Renal cortex interstitium (tissue), 11 donors: Measurements from ENCODE around the gene PRR33. TPM values are rescaled to one million over a fixed set of nuclear protein-coding genes. Genes with fewer than 3 reads are reported as not detected.

ENCODE experiments used
- DNase-seq, 11 donors: peaks; one replicate each; pipeline ENCODE4 v3.0.0-alpha.2; 2013; ENCODE audit warnings: low read depth in 9 of 11, low spot score in 4 of 11; ENCODE audit errors: extremely low read depth in 1 of 11
- polyA plus RNA-seq, 3 donors: library from polyadenylated mRNA; unstranded; fragments of 120-200 nt; gene quantifications; one replicate each; pipeline ENCODE4 v1.2.1, GENCODE V29; 2013; ENCODE audit not compliant: insufficient read length in 3 of 3

The PRR33 gene
- polyA plus RNA-seq, 3 donors: 0.29 to 0.32 TPM; not detected in 1

DNA sequence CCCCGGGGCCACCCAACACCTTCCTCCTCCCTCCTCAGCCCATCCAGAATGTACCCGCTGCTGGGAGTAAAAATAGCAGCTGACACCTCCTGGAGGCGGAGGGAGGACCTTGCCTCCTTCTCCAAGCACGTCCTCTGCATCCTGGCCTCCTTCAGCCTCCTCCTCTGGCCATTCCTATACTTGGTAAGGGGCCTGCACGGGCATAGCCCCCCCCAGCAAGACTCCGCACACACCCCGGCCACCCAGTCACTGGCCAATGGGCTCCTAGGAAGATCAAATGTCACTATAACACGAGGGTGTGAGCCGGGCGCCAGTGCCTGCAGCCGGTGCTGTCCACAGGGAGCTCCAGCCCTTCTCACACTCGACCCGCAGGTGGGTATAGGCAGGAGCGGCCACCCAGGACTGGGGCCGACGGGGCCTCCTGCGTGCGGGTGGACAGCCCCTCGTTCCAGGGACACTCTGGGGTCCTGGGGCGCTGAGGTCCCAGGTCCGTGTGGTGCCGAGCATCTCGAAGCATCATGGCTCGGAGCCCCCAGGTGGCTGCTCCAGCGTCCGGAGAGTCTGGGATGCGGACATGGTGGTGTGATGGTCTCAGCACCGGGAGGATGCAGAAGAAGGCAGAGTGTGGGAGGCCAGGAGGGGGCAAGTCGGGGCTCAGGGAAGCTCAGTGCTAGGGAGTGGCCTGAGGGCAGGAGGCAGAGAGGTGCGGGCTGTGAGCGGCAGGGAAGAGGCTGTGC, 27.9 kb upstream of the PRR33 start, which contains the start of gene TNNT3:
TNNT3 (plus strand) TSS at position 313 of the 737 bp plus-strand sequence. CDS start 3,172 bp downstream, outside the sequence.
- no peak for DNase-seq

DNA sequence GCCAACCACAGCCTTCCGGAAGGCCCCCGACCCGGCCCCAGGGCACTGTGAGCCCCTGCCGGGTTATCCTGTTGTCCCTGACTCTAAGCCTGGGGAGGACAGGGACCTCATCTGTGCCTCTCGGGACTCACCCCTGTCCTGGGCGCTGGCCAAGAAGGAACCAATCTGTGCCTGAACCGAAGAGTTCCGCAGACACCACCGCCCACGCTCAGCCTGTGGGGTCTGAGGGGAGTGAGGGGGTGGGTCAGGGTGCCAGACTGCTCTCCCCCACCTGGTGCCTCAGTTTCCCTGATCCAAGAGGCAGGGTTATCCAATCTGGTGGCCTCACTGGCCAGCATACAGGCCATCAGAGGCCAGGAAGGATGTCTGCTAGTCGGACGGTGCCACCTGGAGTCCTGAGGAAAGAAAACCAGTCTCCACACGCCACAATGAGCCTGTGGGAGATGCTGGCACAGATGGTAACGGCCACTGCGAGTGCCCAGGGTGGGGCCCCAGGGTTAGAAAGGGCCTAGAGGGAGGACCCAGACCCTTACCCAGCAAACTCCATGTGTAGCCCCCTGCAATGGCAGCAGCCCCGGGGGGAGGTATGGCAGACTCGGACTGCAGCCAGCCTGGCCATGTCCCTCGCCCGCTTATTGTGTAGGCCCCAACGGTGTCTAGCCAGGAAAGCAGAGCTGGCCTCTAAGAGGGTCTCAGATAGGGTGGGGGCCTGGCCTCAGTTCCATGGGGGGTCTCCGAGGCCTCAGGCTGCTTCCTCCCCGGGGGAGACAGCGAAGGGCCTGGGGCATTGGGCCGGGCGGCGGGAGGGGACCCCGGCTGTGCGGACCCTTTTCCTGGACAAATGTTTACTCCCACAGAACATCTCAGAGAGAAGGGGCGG, 27.0 kb upstream of the PRR33 start:
- no peak for DNase-seq

DNA sequence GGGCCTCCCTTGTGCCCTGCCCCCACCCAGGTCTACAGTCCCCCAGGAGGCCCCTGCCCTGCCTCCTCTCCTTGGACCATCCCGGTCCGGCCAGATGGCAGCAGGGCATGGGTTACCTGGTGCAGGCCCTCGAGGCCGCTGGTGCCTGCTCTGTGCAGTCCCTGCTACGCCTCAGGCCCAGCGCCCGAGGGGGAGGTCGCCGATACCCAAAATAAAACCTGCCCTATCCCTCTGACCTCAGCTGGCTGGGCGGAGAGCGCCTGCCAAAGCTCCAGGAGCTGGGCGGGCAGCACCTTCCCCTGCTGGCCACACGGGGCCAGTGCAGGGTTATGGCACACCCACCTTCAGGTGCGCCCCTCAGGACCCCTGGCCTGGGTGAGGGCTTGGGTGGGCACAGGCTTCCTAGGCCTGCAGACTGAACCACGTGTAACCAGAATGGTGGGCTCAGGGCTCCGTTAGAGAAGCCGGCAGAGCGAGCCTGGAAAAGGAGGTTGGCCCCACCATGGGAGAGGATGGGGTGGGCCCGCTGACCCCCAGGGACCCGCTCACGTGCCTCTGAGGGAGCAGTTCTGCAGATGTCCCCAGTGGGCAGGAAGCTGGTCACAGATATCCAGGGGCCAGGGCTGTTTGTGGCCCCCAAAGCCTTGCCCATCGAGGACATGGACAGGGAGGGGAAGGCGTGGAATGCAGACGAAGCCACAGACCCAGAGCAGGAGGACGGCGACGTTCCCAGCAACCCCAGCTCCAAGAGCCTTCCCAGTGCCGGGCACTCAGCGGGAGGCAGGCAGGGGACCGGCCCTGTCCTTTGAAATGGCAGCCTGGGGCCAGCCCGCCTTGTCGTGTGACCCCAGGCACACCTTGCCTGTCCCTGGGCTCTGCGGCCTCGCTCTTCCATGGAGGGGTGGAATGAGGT, 26.1 kb upstream of the PRR33 start:
- DNase-seq: no peak

DNA sequence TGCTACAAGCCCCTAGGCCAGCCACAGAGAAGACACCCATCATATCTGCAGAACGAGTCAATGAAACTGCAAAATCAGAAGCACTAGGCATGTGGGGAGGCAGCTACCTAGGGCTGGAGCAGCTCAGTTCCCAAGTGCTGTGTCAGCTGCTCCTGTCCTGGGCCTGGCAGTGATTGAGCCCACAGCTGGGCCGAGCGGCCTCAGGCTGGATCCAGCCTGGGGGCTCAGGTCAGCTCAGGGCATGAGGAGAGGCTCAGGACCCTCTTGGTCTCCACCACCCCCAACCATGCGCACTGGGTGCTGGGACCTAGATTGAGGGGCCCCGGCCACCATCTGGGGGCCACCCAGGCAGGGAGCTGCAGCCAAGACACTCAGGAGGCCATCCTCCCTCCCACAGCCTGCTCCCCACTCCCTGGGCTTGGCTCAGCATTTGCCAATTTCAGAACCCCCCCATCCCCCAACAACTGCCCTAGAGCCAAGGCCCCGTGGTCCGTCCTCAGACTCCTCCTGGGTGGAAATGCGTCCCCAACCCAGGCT, 25.4 kb upstream of the PRR33 start:
- no peak for DNase-seq

DNA sequence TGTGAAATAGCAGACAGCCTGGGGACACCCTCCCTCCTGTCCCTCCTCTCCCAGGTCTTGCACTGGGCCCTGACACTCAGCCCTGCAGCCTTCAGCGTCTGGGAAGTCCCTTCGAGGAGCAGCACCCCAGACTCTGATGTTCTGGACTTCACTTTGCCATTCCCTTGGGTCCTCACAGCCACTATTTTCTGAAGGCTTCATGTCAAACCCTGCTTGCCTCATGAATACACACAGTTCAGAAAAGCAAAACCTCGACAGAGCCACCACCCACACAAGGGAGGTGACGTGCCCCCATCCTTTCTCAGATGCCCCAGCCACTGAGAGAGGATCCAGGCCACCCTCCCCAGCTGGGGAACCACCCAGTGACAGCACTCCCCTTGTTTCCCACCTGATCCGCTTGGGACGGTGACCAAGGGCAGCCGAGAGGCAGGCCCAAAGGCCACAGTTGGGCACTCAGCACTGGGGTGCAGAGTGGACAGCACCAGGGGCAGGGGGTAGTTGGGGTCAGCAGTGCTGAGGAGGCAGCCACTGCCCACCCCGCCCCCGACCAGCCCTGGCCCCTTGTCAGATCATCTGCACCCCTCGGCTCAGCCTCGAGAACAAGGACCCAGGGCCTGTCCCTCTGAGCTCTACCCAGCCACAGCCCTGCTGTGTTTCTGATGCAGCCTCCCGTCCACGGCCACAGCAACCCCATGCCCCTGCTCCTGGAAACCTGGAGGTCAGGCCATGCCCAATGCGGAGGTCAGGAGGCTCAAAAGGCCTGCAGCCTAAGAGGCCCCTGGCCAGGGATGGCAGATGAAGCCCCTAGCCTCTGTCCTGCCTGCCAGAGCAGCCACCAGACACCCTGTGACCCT, 24.7 kb upstream of the PRR33 start:
- no peak for DNase-seq

DNA sequence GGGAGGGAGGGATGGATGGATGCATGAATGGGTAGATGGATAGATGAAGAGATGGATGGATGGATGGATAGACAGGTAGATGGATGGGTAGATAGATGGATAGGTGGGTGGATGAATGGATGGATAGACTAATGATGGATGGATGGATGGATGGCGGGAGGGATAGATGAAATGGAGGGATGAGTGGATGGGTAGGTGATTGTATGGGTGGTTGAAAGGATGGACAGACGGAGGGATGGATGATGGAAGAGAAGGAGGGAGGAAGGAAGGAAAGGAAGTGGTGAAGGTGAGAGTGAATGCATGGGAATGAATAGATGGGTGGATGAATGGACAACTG, 24.1 kb upstream of the PRR33 start:
- no peak for DNase-seq

DNA sequence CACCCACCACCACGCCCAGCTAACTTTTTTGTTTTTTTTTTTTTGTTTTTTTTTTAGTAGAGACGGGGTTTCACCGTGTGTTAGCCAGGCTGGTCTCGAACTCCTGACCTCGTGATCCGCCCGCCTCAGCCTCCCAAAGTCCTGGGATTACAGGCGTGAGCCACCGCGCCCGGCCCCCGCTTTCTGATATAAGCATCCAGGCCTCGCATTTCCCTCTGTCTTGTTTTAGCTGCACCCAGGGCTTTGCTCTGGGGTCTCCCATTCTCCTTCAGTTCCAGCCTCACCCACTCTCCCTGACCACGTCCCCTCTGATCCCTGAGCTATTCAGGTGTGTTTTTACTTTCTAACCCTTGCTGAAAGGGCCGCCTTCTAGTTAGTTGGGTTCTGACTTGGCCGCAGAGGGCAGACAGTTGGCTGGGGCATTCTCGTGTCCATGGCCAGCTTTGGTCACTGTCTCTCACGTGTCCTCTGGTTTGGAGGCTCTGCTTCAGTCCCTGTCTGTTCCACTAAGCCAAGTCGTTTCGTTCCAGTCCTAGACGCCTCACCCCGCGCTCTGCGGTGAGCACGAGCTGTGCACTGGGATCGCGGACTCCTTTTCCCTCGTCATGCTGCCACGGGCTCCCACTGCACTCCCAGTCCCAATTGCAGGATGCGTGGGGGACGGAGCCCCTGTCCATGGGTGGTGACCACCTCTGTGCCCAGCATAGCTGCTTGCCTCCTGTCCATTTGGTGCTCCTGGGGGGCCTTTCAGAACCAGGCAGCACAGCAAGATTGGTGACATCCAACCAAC, 21.8 kb upstream of the PRR33 start:
- no peak for DNase-seq

DNA sequence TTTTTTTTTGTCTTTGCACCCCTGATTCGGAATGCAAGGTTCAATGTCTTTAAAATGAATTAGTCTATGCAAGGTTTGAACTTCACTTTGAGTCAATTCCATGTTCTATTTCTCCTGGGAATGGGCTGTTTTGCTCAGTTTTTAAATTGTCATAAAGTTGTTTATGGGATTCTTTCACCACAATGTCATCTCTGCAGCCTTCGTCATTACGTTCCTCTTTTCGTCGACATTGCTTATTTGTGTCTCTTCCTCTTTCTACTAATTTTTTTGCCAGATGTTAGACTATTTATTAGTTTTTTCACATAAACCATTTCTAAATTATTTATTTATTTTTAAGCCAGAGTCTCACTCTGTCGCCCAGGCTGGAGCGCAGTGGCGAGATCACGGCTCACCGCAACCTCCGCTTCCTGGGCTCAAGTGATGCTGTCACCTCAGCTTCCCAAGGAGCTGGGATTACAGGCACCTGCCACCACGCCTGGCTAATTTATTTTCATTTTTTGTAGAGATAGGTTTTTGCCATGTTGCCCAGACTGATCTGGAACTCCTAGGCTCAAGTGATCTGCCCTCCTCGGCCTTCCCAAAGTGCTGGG, 20.7 kb upstream of the PRR33 start:
- no peak for DNase-seq

DNA sequence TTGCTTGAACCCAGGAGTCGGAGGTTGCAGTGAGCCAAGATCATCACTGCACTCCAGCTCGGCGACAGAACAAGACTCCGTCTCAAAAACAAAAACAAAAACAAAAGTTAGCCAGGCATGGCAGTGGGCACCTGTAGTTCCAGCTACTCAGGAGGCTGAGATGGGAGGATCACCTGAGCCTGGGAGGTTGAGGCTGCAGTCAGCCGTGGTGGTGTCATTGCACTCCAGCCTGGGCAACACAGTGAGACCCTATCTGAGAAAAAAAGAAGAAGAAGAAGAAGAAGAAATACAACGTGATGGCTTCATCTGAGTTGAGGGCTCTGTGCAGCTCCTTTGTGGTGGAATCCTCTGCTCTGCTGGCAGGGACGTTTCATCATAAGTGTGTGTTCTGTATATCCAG, 17.8 kb upstream of the PRR33 start:
- no peak for DNase-seq

DNA sequence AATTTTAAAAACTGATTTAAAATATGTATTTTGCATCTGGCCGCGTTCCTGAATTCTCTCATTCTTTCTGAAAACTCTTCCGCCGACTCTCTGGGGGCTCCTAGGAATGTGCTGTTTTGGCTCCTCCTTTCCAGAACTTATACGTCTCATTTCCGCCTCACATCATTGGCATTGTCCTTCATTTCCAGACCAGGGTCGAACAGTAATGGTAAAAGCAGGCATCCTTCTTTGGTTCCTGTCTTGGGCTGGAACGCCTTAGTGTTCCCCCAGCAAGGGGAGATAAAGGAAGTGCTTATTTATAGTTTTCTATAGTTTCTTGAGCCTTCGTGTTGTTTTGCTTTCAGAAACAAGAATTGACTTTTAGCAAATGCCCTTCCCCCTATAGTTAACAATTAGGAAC, 16.9 kb upstream of the PRR33 start:
- DNase-seq: peak in 3 of 11 donors; percentile 66 to 77 (median 68)

DNA sequence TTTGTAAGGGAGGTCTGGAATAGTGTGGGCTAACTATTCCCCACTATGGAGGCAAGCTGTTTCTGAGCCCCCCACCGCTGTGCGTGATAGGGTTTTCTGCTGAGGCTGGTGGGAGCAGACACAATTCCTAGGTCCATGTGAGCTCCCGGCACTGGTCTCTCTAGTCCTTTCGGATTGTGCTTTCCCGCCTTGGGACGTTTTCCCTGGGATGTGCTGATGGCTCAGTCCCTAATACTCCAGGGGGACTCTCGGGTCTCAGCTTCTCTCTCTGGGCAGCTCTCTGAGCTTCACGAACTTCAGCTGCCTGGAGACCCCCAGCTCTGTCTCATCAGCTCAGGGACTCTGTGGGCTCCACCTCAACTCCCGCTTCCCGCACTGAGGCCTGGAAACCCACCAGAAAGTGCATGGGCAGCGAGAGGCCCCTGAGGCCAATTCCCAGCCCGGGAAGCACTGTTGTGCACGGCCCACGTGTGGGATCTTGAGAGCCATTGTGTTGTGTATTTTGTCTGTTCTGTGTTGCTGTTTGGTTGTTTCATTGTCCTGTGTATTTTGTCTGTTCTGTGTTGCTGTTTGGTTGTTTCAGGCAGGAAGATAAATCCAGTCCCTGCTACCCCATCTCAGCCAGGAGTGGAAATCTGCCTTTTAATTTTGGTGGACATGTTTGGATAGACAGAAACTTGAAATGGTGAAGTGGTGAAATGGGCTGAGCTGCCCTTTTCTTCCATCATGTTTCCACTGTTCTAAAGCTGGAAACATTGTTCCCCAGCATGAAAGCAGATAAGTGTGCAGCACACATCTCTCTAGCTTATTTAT, 15.1 kb upstream of the PRR33 start:
- DNase-seq: no peak

DNA sequence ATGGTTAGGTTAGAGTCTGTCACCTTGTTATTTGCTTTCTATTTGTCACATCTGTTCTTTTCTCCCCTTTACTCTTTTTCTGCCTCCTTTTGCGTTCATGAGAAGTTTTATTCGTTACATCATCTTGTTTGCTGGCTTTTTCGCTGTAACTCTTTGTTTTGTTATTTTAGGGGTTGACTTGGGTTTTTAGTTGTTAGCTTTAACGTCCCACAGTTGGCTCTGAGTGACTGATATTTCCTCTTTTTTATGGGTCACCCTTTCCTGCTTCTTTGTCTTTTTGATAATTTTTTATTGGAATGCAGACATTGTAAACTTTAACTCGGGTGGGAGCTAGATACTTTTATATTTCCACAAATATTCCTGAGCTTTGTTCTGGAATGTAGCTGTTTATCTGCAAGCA, 14.5 kb upstream of the PRR33 start:
- DNase-seq: no peak

DNA sequence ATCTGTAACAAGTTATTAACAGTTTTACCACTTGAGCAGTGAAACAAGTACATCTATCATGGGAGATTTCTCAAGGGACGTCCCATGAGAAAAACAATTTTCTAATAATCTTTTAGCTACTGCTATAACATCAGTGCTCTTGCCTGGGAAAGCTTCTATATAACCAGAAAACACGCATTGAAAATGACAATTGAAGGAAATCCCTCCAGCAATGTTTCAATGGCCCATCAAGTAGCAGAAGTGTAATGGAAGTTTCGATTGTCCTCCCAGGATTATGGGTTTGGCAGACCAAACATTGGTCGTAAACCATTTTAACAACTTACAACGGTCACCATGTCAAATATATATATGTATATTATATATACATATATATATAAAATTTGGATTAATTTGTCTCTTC, 8.0 kb upstream of the PRR33 start:
- DNase-seq: no peak

DNA sequence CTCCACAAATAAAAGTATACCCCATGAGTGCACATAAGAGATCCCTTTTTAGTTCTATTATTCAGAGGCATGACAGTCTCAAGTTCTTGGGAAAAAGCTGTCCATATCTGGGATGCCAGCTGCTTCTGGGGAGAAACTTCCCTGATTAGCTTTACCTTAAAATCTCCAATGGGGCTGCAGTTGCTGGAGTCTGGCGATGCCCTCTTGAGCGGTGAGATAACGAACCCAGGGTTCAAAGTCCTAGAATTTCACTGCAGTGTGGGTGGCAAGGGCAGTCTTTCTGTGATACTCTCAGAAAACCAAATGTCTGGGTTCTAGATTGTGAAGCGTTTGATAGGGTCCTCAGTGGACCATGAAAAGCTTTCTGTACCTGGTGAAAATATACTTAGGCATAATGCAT, 7.4 kb upstream of the PRR33 start:
- DNase-seq: no peak

DNA sequence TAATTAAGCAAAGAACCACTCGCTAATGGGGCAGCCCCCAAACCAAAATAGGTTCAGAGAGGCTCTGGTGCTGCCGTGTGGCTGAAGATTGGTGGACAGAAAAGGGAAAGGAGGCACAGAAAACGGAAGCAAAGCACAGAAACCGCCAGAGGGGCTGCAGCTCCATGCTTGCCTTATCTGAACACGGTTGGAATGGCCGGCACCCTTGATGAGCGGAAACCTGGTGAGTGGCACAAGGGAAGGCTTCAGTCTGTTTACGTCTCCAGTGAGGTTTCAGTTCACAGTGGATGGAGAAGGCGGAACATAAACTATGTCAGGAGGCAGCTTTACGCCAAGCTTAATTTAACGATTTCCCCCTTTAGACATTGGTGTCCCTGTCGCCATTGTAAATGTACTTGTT, 5.2 kb upstream of the PRR33 start:
- DNase-seq: no peak

DNA sequence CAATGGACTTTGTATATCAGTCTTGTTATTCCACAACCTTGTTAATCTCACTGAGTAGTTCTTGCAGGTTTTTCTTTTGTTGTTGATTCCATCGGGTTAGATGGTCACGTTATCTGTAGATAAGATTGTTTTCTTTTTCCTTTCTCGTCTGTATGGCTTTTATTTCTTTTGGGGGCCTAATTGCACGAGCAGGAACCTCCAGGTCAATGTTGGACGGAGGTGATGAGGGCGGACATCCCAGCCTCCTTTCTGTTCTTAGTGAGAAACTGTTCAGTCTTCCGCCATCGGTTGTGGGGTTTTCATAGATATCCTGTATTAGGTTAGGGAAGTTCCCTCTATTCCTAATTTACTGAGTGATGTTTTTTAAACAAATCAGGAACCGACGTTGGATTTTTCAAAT, 4.8 kb upstream of the PRR33 start:
- no peak for DNase-seq
